GM18498 (cell line): ENCODE measurements around the gene VWF.
"Not testable (repeated sequence)": the region's sequence is repeated elsewhere in the genome, so short reads cannot be mapped to it uniquely, and the experiment has no call there.

Experiments
- ATAC-seq: cut with Tn5 transposase; IDR thresholded peaks from one replicate; pipeline ENCODE4 v1.9.1; 2021; ENCODE audit warnings: mild to moderate bottlenecking, moderate library complexity; ENCODE audit not compliant: unreplicated experiment

Gene VWF

GRCh38 chr12:6106218-6106617 is 18.3 kb downstream of the VWF start:
- no peak for ATAC-seq

- ATAC-seq = no peak
These were observed 19.6 kb downstream of the VWF start for GRCh38 chr12:6104842-6105241.

GRCh38 chr12:6104027-6104426 is 20.4 kb downstream of the VWF start:
- ATAC-seq = no peak

- not testable (repeated sequence) for ATAC-seq
These were observed 22.4 kb downstream of the VWF start for GRCh38 chr12:6102021-6102420.

GRCh38 chr12:6099316-6099715 is 25.2 kb downstream of the VWF start:
- ATAC-seq = no peak

- ATAC-seq = no peak
These were observed 27.1 kb downstream of the VWF start for GRCh38 chr12:6097411-6097810.

- ATAC-seq = no peak
These were observed 27.9 kb downstream of the VWF start for GRCh38 chr12:6096527-6096926.

- no peak for ATAC-seq
These were observed 29.2 kb downstream of the VWF start for GRCh38 chr12:6095269-6095668.

GRCh38 chr12:6093764-6094163 is 30.7 kb downstream of the VWF start:
- ATAC-seq = no peak

GRCh38 chr12:6092784-6093722 is 31.4 kb downstream of the VWF start:
- no peak for ATAC-seq

GRCh38 chr12:6091786-6092566 is 32.5 kb downstream of the VWF start:
- ATAC-seq = no peak

GRCh38 chr12:6090803-6091202 is 33.7 kb downstream of the VWF start:
- ATAC-seq = no peak

GRCh38 chr12:6088921-6089747 is 35.3 kb downstream of the VWF start:
- ATAC-seq = no peak

GRCh38 chr12:6086316-6086715 is 38.2 kb downstream of the VWF start:
- no peak for ATAC-seq

- no peak for ATAC-seq
These were observed 38.6 kb downstream of the VWF start for GRCh38 chr12:6085841-6086240.

- ATAC-seq = no peak
These were observed 39.5 kb downstream of the VWF start for GRCh38 chr12:6084969-6085450.

- ATAC-seq = no peak
These were observed 40.1 kb downstream of the VWF start for GRCh38 chr12:6084261-6084968.

GRCh38 chr12:6083601-6084000 is 40.9 kb downstream of the VWF start:
- ATAC-seq = no peak

GRCh38 chr12:6082613-6083012 is 41.9 kb downstream of the VWF start:
- ATAC-seq = no peak
